CD4-positive, alpha-beta memory T cell (primary cell): Measurements from ENCODE around the gene FAM20A. TPM values are rescaled to one million over a fixed set of nuclear protein-coding genes. Genes with fewer than 3 reads are reported as not detected.

Source experiments
- CTCF ChIA-PET: fragments of 350-600 bp; sonication (Branson Sonifier 250); formaldehyde crosslinking; loops from one replicate; lab custom pipeline; 2021; ENCODE audit warnings: inconsistent platforms; ENCODE audit not compliant: partially characterized antibody; lab: Charles Lee
- POLR2A ChIA-PET: fragments of 350-600 bp; sonication (Branson Sonifier 250); formaldehyde crosslinking; loops from one replicate; lab custom pipeline; 2021; ENCODE audit not compliant: partially characterized antibody; lab: Charles Lee
- DNase-seq, 5 donors: peaks; one replicate each; pipeline versions ENCODE4 v3.0.0 to v3.0.0-alpha.2; 2020 to 2022; ENCODE audit warnings: mixed read lengths in 1 of 5
- H3K27ac ChIP-seq: one replicate; pipeline ENCODE4 v1.7.0; 2013; ENCODE audit warnings: low read depth, low read length
- H3K27me3 ChIP-seq: 2 replicates; pipeline ENCODE4 v1.7.0; 2013; ENCODE audit warnings: mild to moderate bottlenecking, low read length, moderate library complexity; ENCODE audit not compliant: insufficient read depth
- H3K36me3 ChIP-seq: 2 replicates; pipeline ENCODE4 v1.7.0; 2013; ENCODE audit warnings: mild to moderate bottlenecking, low read length, moderate library complexity; ENCODE audit not compliant: insufficient read depth
- H3K4me1 ChIP-seq: 2 replicates; pipeline ENCODE4 v1.7.0; 2013; ENCODE audit warnings: mild to moderate bottlenecking, low read length, moderate library complexity; ENCODE audit not compliant: insufficient read depth
- H3K4me3 ChIP-seq, 2 donors: one replicate each; pipeline ENCODE4 v1.7.0; 2013; ENCODE audit warnings: low read length in 2 of 2, mild to moderate bottlenecking in 1 of 2
- H3K9me3 ChIP-seq, 2 donors: one replicate each; pipeline ENCODE4 v1.7.0; 2013; ENCODE audit warnings: low read length in 2 of 2, control low read depth in 1 of 2; ENCODE audit not compliant: control insufficient read depth in 1 of 2
- H3K27ac Mint-ChIP-seq, 7 donors: one replicate each; pipeline ENCODE4 v1.8.0; 2020 to 2021; ENCODE audit warnings: mixed read lengths in 7 of 7, mild to moderate bottlenecking in 6 of 7, inconsistent platforms in 3 of 7, moderate library complexity in 3 of 7
- H3K27me3 Mint-ChIP-seq, 2 donors: one replicate each; pipeline ENCODE4 v1.8.0; 2020 to 2021; ENCODE audit warnings: mixed read lengths in 2 of 2
- H3K36me3 Mint-ChIP-seq, 2 donors: one replicate each; pipeline ENCODE4 v1.8.0; 2020 to 2021; ENCODE audit warnings: mixed read lengths in 2 of 2, inconsistent platforms in 1 of 2, mild to moderate bottlenecking in 1 of 2
- H3K4me1 Mint-ChIP-seq, 4 donors: one replicate each; pipeline ENCODE4 v1.8.0; 2020 to 2021; ENCODE audit warnings: mixed read lengths in 4 of 4, mild to moderate bottlenecking in 1 of 4
- H3K4me3 Mint-ChIP-seq, 8 donors: one replicate each; pipeline ENCODE4 v1.8.0; 2020 to 2021; ENCODE audit warnings: mixed read lengths in 8 of 8, mild to moderate bottlenecking in 7 of 8, moderate library complexity in 6 of 8, inconsistent platforms in 3 of 8
- H3K9me3 Mint-ChIP-seq, 8 donors: one replicate each; pipeline ENCODE4 v1.8.0; 2020 to 2021; ENCODE audit warnings: mixed read lengths in 8 of 8, mild to moderate bottlenecking in 5 of 8, inconsistent platforms in 3 of 8, moderate library complexity in 1 of 8
- intact Hi-C: fragments of 100-400 bp; cut with micrococcal nuclease; formaldehyde crosslinking; loops from one replicate; pipeline ENCODE4 v1.15.1; 2023
- polyA plus RNA-seq, 2 donors: library from polyadenylated mRNA; unstranded; fragments of 300-500 nt; fragmentation: Illumina TruSeq; gene quantifications; one replicate each; pipeline ENCODE4 v1.2.3, GENCODE V29; 2021
- total RNA-seq, 2 experiments: library from RNA; stranded (reverse); gene quantifications; one replicate each; pipeline ENCODE4 v1.2.3, GENCODE V29; 2021

FAM20A gene
- total and polyA plus RNA-seq, 4 experiments from 2014 or later, result 0.08 TPM; not detected in 3

DNA sequence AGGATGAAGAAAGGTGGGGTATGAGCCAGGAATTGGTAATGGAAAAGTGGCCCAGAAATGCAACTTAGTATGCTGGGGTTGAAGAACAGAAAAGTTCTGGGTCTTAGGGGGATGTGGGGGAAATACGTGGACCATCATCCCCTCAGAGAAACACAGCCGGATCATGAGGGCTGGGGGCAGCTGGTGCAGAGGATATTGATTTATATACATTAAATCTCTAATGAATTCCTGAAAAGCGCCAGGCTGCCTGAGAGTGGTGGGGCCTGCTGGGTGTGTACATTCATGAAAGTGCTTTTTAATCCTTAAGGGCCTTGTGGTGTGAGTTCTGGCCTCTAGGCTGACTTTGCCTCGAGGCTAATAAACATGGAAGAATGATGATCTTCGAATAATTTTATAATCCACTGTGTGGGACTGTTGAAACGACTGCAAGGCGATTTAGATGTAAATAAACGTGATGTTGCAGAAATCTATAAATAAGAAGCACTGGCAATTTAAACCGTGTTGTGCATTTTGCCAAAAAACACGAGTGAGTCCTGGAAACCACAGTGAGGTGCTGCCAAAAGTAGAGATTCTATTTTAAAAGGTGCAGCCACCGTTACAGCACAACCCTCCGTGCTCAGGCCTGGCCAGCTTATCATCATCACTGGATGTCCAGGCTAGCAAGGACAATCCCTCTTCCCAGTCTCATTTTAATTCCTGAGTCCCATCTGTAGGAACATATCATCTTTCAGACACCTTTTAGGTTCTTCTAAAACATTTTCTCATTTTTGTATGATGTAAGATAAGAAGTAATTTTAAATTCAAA lies 56.9 kb downstream of the FAM20A start:
- no peaks in the 10 kb centered on the region for H3K27me3 Mint-ChIP-seq

DNA sequence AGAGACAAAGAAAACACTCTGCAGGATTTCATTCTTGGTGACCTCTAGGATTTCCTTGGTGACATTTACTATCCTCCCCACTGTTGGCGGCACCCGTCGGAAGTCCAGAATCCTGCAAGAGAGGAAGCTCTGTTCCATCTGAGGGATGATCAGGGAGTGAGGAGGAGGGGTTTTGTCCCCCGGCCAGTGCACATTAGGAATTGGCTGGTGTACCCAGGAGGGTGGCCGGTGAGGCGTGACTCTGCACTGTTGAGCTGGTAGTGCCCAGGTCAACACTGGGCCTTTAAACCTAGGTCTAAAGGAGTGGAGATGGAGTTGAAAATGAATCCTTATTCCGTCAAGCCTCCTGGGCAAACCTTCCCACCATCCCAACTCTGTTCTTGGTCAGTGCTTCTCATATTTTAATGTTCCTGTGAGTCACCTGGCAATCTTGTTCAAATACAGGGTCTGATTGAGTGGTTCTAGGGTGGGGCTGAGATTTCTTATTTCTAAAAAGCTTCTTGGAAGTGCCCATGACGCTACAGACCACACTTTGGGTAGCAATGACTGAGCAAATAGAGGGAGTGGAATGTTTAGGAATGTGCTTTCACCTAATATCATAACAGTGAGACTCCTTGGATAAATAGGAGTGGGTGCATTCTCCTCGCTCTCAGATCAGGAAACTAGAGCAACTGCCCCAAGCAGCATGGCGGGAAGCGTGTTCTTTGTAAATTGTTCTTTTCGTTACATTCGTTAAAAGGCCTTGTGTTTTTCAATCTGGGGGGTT lies 58.3 kb downstream of the FAM20A start:
- H3K4me1 Mint-ChIP-seq, result no peaks in the 10 kb centered on the region
- no peaks in the 10 kb centered on the region for H3K4me1 ChIP-seq
- CTCF ChIA-PET, result no interaction called here
- DNase-seq, result no peak
- H3K27me3 ChIP-seq, result no peaks in the 10 kb centered on the region
- POLR2A ChIA-PET, result no interaction called here
- no peak overlapping the region for H3K27ac Mint-ChIP-seq
- intact Hi-C loops, result no loop called here
- H3K4me3 Mint-ChIP-seq, result no peak overlapping the region
- no peaks in the 10 kb centered on the region for H3K36me3 ChIP-seq
- peaks cover 0 to 3% (median 0%) of the 10 kb centered on the region in 8 donors for H3K9me3 Mint-ChIP-seq
- no peaks in the 10 kb centered on the region for H3K9me3 ChIP-seq
- no peaks in the 10 kb centered on the region for H3K27me3 Mint-ChIP-seq
- H3K4me3 ChIP-seq, result no peak overlapping the region
- peaks cover 18 to 28% of the 10 kb centered on the region in 2 donors for H3K36me3 Mint-ChIP-seq
- no peak overlapping the region for H3K27ac ChIP-seq

More for the DNA sequence above, 56.9 kb downstream of the FAM20A start:
- H3K36me3 Mint-ChIP-seq, result peaks cover 15 to 16% of the 10 kb centered on the region in 2 donors
- peak overlapping the region in 1 of 7 donors; percentile 15 for H3K27ac Mint-ChIP-seq
- H3K9me3 Mint-ChIP-seq, result peaks cover 0 to 3% (median 0%) of the 10 kb centered on the region in 8 donors
- DNase-seq, result no peak
- H3K27ac ChIP-seq, result no peak overlapping the region
- H3K9me3 ChIP-seq, result no peaks in the 10 kb centered on the region
- intact Hi-C loops, result no loop called here
- H3K4me3 ChIP-seq, result no peak overlapping the region
- H3K36me3 ChIP-seq, result no peaks in the 10 kb centered on the region
- ChIA-PET POLR2A (no interaction called here), CTCF (no interaction called here)
- H3K4me1 Mint-ChIP-seq, result no peaks in the 10 kb centered on the region
- no peak overlapping the region for H3K4me3 Mint-ChIP-seq
- no peaks in the 10 kb centered on the region for H3K4me1 ChIP-seq
- no peaks in the 10 kb centered on the region for H3K27me3 ChIP-seq

DNA sequence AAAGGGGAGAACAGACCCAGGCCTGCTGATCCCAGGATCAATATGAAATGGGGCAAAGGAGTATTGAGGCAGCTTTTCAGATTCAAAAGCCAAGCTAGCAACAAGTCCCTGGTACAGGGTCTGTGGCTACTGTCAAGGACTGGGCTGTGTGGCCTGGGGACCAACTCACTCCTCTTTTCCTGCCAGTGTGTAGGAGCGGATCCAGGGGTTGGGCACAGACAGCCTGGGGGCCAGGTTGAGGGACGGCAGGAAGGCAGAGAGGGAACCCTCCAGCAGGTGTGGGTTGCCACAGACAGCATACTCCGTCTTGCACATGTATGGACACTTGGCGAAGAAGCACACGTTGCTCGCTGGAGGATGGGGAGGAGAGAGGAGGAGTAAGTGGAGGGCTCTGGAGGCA lies 59.4 kb downstream of the FAM20A start:
- Histone ChIP-seq H3K4me3 (no peak overlapping the region), H3K27me3 (no peaks in the 10 kb centered on the region), H3K27ac (no peak overlapping the region), H3K9me3 (no peaks in the 10 kb centered on the region), H3K4me1 (no peaks in the 10 kb centered on the region), H3K36me3 (peaks cover 3% of the 10 kb centered on the region)
- no peaks in the 10 kb centered on the region for H3K4me1 Mint-ChIP-seq
- ChIA-PET POLR2A (no interaction called here), CTCF (no interaction called here)
- peaks cover 18 to 33% of the 10 kb centered on the region in 2 donors for H3K36me3 Mint-ChIP-seq
- no peaks in the 10 kb centered on the region for H3K27me3 Mint-ChIP-seq
- H3K27ac Mint-ChIP-seq, result no peak overlapping the region
- DNase-seq, result no peak
- intact Hi-C loops, result no loop called here
- H3K4me3 Mint-ChIP-seq, result no peak overlapping the region
- H3K9me3 Mint-ChIP-seq, result peaks cover 0 to 2% (median 0%) of the 10 kb centered on the region in 8 donors

DNA sequence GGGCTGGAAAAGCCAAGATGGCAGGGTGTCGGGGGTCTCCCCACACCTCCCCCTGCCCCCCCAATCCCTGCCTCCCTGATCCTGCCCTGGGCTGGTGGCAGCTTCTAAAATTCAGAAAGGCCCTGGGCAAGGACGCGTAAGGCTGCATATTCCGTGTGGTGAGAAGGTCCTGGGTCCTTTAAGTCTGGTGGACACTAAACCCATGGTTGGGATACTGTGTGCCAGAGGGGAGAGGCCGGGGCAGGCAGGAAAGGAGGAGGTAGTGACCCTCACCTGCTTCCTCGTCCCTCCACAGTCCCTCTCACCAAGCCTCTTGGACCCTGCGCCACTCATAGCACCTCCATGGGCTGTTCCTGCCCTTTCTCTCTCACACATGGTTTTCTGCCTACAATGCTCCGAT lies 60.2 kb downstream of the FAM20A start:
- no peaks in the 10 kb centered on the region for H3K27me3 Mint-ChIP-seq
- POLR2A ChIA-PET, result no interaction called here
- H3K36me3 Mint-ChIP-seq, result peaks cover 25 to 40% of the 10 kb centered on the region in 2 donors
- Histone ChIP-seq H3K4me1 (no peaks in the 10 kb centered on the region), H3K36me3 (peaks cover 10% of the 10 kb centered on the region), H3K27me3 (no peaks in the 10 kb centered on the region), H3K27ac (no peak overlapping the region), H3K4me3 (no peak overlapping the region), H3K9me3 (no peaks in the 10 kb centered on the region)
- no peak overlapping the region for H3K4me3 Mint-ChIP-seq
- no peaks in the 10 kb centered on the region for H3K4me1 Mint-ChIP-seq
- no peak overlapping the region for H3K27ac Mint-ChIP-seq
- intact Hi-C loops, result no loop called here
- CTCF ChIA-PET, result no interaction called here
- no peaks in the 10 kb centered on the region for H3K9me3 Mint-ChIP-seq
- DNase-seq, result no peak

DNA sequence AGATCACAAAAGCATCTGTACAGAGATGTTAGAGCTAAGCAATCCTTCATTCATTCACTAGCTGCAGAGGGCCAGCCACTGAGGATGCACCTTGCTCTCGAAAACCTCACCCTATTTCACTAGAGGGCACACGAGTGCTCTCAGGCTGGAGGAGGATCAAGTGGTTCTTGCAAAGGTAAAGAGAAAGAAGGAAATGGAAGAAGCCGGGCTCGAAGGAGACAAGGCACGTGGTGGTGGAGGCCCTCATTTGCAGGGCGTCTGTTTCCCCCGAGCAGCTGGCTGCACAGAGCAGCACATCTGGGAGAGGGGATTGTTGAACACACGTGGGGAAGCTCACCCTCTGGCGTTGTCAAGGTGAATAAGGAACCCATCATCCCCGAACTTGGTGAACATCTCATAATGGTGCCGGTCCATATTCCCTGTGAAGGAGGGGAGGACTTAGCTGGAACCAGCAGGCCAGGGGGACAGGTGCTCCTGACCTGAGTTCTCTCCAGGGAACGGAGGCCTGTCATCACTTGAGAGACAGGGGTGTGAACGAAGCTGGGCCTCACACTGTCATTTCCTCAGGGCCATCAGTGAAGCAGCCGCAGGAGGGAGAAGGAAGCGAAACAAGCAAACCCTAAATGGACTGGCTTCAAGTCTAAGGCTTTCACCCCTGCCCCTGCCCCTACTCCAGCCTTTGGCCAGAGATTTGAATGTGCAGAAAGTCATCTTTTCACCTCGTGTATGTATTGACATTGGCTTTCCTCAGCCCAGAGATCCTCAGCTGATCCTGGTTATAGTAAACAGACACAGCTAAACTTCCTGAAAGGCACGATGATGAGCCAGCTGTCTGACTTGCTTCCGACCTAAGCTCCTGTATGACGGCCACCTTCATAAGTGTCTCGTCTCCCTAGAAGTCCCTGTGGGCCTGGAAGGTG lies 61.4 kb downstream of the FAM20A start:
- H3K9me3 ChIP-seq, result no peaks in the 10 kb centered on the region
- peaks cover 17% of the 10 kb centered on the region for H3K36me3 ChIP-seq
- POLR2A ChIA-PET, result no interaction called here
- H3K4me3 Mint-ChIP-seq, result no peak overlapping the region
- no peaks in the 10 kb centered on the region for H3K27me3 Mint-ChIP-seq
- H3K4me3 ChIP-seq, result no peak overlapping the region
- no peaks in the 10 kb centered on the region for H3K27me3 ChIP-seq
- H3K4me1 Mint-ChIP-seq, result no peaks in the 10 kb centered on the region
- peak overlapping the region in 1 of 7 donors; percentile 14 for H3K27ac Mint-ChIP-seq
- no peaks in the 10 kb centered on the region for H3K4me1 ChIP-seq
- intact Hi-C loops, result loop anchor here (10.0 kb wide), 1 partner anchor 705 kb away; no protein-coding TSS in a partner anchor
- DNase-seq, result no peak
- no peak overlapping the region for H3K27ac ChIP-seq
- H3K36me3 Mint-ChIP-seq, result peaks cover 33 to 50% of the 10 kb centered on the region in 2 donors
- CTCF ChIA-PET, result no interaction called here
- no peaks in the 10 kb centered on the region for H3K9me3 Mint-ChIP-seq

DNA sequence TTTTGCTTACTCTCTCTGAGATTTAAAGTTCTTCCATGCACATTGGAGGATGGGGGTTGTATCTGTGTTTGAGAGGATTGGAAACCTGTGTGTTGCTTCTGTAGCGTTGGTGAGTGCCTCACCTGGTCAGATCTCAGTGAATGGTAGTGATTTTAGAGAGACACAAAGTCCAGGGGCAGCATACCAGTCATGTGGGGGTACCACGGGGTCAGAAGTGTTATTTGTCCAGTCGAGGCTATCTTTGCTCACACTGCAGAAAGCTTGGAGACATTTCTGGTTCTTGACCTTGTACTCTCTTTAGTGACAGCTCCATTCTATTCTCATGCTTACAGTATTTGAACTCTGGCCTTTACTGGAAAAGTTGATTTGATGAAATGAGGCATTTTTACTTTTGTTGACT lies 65.2 kb downstream of the FAM20A start:
- DNase-seq, result no peak

More for the DNA sequence above, 65.2 kb downstream of the FAM20A start:
- peaks cover 0 to 4% (median 3%) of the 10 kb centered on the region in 4 donors for H3K4me1 Mint-ChIP-seq
- H3K4me1 ChIP-seq, result no peaks in the 10 kb centered on the region
- no peak overlapping the region for H3K4me3 ChIP-seq
- no peak overlapping the region for H3K27ac ChIP-seq
- H3K9me3 Mint-ChIP-seq, result no peaks in the 10 kb centered on the region
- H3K4me3 Mint-ChIP-seq, result no peak overlapping the region
- H3K36me3 Mint-ChIP-seq, result peaks cover 45 to 72% of the 10 kb centered on the region in 2 donors
- no peak overlapping the region for H3K27ac Mint-ChIP-seq
- ChIA-PET CTCF (no interaction called here), POLR2A (no interaction called here)
- intact Hi-C loops, result loop anchor here (10.0 kb wide), 1 partner anchor 709 kb away; no protein-coding TSS in a partner anchor
- no peaks in the 10 kb centered on the region for H3K27me3 Mint-ChIP-seq
- no peaks in the 10 kb centered on the region for H3K9me3 ChIP-seq
- peaks cover 25% of the 10 kb centered on the region for H3K36me3 ChIP-seq
- no peaks in the 10 kb centered on the region for H3K27me3 ChIP-seq
